Activated T-helper 9 cell treated with anti-CD3 and anti-CD28 coated beads, Interleukin-2, amount 50 U/mL, for 16 hours (primary cell): Measurements from ENCODE around the gene ABTB2.

ENCODE experiments used
- DNase-seq: peaks from one replicate; pipeline ENCODE4 v3.0.0-alpha.2; 2020; ENCODE audit warnings: low read depth

The ABTB2 gene

DNA sequence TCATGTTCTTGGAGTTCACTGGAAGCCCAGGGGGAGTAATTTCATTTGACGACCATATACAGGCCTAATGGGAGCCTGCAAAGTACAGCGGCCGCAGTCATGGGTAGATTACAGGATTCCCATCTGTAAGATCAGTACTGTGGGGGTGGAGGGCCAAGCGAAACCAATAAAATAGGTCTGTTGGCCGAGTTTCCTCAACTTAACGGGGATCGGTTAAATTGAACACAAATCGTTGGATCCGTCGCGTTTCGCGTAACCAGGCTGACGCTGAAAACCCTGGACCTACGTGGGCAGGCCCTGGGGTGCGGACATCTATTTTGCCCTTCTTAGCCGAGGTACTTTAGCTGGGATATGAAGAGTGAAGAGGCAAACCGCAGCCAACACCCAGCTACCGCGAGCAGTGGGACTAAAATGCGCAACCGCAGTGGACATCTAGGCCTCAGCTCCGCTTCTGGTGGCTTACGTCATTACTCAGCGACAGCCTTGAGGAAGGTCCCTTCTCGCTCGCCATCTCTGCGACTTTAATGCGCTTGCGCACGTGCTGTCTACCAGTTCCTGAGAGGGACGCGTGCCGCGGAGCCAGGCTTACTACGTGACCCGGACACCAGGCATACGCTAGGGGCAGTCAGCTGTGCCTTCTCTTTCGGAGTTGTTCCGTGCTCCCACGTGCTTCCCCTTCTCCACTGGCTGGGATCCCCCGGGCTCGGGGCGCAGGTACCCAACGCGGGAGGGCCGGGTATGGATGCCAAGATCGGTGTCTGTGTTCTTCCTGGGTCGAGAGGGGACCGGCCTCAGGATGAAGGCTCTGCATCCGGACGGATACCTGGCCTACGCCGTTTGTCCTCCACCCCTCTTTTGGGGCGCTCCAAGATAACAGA, 252.5 kb downstream of the ABTB2 start, which contains the start of gene NAT10:
TSS of gene NAT10 (plus strand) at position 551 of the 878 bp plus-strand sequence. CDS start 2,597 bp downstream, outside the sequence.
- DNase-seq, result peak; percentile 94

GRCh38 chr11:34104680-34105078, 253.1 kb downstream of the ABTB2 start:
- DNase-seq, result no peak
